ENCODE results near the gene PAM.

PAM gene

DNA sequence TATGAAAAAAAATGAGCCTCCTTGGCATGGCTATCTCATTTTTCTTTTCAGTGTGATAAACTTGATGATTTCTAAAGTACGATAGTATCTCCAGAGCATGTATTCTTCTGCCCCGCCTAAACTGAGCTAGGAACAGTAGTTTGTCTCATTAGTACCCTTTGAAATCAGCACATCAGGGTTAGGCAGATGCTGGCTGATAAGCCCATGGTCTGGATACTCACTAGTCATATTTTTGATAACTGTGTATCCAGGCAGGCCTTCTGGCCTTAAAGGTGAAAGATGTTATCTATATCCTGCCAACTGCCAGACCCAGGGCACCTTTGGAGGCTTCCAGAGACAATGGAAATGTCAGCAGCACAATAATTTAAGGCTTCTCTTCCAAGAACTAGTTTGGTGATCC is 261.1 kb downstream of the PAM start (continued):
- no peak for TF ChIP-seq GLIS3 (CRISPR knock-in tag; IDR thresholded peaks at IDR 0.05)
- no peak for TF ChIP-seq TOX (CRISPR knock-in tag; IDR thresholded peaks at IDR 0.05; ENCODE audit: borderline replicate concordance)
- TF ChIP-seq TCF4 (CRISPR knock-in tag; IDR thresholded peaks at IDR 0.05; ENCODE audit: borderline replicate concordance) = no peak
- no peak for TF ChIP-seq ESRRG (CRISPR knock-in tag; IDR thresholded peaks at IDR 0.05)

DNA sequence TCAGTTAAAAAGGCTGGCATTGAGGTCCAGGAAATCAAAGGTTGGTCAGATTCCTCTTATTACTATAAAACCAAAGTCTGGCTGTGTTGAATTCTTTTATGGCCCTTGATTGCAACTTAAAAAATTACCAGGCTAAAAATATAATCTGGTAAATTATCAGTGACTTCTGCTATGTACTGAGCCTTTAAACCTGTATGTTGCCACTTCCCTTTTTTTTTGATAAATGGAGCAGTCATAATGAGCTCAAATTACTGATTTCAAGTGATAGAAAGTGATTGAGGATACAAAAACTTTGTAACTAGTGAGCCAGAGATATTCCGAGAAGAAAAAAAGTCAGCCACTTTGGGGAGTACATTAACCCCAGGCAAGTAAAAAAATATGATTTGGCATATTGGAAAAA is 264.7 kb downstream of the PAM start:
- TF ChIP-seq, protein P1, sequence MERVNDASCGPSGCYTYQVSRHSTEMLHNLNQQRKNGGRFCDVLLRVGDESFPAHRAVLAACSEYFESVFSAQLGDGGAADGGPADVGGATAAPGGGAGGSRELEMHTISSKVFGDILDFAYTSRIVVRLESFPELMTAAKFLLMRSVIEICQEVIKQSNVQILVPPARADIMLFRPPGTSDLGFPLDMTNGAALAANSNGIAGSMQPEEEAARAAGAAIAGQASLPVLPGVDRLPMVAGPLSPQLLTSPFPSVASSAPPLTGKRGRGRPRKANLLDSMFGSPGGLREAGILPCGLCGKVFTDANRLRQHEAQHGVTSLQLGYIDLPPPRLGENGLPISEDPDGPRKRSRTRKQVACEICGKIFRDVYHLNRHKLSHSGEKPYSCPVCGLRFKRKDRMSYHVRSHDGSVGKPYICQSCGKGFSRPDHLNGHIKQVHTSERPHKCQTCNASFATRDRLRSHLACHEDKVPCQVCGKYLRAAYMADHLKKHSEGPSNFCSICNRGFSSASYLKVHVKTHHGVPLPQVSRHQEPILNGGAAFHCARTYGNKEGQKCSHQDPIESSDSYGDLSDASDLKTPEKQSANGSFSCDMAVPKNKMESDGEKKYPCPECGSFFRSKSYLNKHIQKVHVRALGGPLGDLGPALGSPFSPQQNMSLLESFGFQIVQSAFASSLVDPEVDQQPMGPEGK (CRISPR knock-in tag; IDR thresholded peaks at IDR 0.05; ENCODE audit: borderline replicate concordance) = no peak
- TF ChIP-seq GLIS3 (CRISPR knock-in tag; IDR thresholded peaks at IDR 0.05) (no peak), OSR1 (CRISPR knock-in tag; IDR thresholded peaks at IDR 0.05) (no peak), ZNF70 (CRISPR knock-in tag; IDR thresholded peaks at IDR 0.05) (no peak), ZNF565 (CRISPR knock-in tag; conservative IDR thresholded peaks at IDR 0.05; ENCODE audit: low read depth) (no peak), ESRRG (CRISPR knock-in tag; IDR thresholded peaks at IDR 0.05) (no peak), ISL1 (CRISPR knock-in tag; IDR thresholded peaks at IDR 0.05) (no peak)
- TF ChIP-seq, protein P2, sequence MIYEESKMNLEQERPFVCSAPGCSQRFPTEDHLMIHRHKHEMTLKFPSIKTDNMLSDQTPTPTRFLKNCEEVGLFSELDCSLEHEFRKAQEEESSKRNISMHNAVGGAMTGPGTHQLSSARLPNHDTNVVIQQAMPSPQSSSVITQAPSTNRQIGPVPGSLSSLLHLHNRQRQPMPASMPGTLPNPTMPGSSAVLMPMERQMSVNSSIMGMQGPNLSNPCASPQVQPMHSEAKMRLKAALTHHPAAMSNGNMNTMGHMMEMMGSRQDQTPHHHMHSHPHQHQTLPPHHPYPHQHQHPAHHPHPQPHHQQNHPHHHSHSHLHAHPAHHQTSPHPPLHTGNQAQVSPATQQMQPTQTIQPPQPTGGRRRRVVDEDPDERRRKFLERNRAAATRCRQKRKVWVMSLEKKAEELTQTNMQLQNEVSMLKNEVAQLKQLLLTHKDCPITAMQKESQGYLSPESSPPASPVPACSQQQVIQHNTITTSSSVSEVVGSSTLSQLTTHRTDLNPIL (CRISPR knock-in tag; IDR thresholded peaks at IDR 0.05; ENCODE audit: low read depth) = no peak
- no peak for ATAC-seq

DNA sequence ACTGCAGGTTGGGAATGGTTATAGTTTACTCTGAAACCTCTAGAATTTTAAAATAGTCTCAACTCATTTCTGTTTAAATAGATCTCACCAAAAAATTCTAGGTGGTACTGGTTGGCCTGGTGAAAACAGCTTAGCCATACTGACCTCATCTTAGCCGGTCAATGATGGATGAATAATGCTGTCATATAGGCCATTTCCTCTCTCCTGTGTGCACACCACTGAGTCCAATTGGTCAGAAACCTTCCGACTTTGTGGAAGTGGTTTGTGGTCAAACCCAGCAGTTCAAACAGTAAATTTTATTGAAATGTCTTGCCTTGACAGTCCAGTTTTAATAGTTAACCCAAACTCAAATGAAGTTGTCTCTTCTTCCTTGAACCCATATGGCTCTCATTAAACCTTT is 266.2 kb downstream of the PAM start:
- ATAC-seq = no peak

DNA sequence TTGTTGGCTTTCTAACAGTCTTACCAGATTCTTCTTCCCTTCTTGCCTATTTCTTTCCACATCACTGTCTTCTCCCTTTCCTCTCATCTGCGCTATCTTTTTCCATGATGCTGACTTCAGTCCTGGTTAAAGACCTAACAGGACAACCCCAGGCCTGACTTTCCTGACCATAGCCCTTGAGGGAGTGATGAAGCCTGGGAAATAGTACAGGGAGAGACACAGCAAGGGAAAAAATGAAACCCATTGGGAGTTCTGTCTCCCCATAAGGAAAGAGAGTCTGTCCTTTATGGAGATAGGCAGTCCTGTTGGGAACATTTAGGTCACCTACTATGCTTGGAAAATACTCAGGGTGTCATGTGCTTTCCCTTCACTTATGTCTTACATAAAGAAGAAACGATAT is 272.2 kb downstream of the PAM start:
- no peak for ATAC-seq
- TF ChIP-seq CSDC2 (CRISPR knock-in tag; IDR thresholded peaks at IDR 0.05) = no peak
- TF ChIP-seq BACH2 (CRISPR knock-in tag; IDR thresholded peaks at IDR 0.05; ENCODE audit: borderline replicate concordance) = no peak
- TF ChIP-seq SNAI2 (CRISPR knock-in tag; IDR thresholded peaks at IDR 0.05) = no peak
- TF ChIP-seq, protein P3, sequence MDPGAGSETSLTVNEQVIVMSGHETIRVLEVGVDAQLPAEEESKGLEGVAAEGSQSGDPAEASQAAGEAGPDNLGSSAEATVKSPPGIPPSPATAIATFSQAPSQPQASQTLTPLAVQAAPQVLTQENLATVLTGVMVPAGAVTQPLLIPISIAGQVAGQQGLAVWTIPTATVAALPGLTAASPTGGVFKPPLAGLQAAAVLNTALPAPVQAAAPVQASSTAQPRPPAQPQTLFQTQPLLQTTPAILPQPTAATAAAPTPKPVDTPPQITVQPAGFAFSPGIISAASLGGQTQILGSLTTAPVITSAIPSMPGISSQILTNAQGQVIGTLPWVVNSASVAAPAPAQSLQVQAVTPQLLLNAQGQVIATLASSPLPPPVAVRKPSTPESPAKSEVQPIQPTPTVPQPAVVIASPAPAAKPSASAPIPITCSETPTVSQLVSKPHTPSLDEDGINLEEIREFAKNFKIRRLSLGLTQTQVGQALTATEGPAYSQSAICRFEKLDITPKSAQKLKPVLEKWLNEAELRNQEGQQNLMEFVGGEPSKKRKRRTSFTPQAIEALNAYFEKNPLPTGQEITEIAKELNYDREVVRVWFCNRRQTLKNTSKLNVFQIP (CRISPR knock-in tag; IDR thresholded peaks at IDR 0.05; ENCODE audit: borderline replicate concordance, low read depth) = no peak
- TF ChIP-seq, protein P4, sequence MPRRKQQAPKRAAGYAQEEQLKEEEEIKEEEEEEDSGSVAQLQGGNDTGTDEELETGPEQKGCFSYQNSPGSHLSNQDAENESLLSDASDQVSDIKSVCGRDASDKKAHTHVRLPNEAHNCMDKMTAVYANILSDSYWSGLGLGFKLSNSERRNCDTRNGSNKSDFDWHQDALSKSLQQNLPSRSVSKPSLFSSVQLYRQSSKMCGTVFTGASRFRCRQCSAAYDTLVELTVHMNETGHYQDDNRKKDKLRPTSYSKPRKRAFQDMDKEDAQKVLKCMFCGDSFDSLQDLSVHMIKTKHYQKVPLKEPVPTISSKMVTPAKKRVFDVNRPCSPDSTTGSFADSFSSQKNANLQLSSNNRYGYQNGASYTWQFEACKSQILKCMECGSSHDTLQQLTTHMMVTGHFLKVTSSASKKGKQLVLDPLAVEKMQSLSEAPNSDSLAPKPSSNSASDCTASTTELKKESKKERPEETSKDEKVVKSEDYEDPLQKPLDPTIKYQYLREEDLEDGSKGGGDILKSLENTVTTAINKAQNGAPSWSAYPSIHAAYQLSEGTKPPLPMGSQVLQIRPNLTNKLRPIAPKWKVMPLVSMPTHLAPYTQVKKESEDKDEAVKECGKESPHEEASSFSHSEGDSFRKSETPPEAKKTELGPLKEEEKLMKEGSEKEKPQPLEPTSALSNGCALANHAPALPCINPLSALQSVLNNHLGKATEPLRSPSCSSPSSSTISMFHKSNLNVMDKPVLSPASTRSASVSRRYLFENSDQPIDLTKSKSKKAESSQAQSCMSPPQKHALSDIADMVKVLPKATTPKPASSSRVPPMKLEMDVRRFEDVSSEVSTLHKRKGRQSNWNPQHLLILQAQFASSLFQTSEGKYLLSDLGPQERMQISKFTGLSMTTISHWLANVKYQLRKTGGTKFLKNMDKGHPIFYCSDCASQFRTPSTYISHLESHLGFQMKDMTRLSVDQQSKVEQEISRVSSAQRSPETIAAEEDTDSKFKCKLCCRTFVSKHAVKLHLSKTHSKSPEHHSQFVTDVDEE (CRISPR knock-in tag; IDR thresholded peaks at IDR 0.05) = no peak
- no peak for TF ChIP-seq ISL1 (CRISPR knock-in tag; IDR thresholded peaks at IDR 0.05)
- TF ChIP-seq ZNF8 (CRISPR knock-in tag; IDR thresholded peaks at IDR 0.05) = no peak
- TF ChIP-seq TCF4 (CRISPR knock-in tag; IDR thresholded peaks at IDR 0.05; ENCODE audit: borderline replicate concordance) = no peak

More for the DNA sequence above, 266.2 kb downstream of the PAM start:
- TF ChIP-seq, protein P3 (CRISPR knock-in tag; IDR thresholded peaks at IDR 0.05; ENCODE audit: borderline replicate concordance, low read depth) = no peak
- TF ChIP-seq ZNF70 (CRISPR knock-in tag; IDR thresholded peaks at IDR 0.05) (no peak), PPARA (CRISPR knock-in tag; IDR thresholded peaks at IDR 0.05; ENCODE audit: borderline replicate concordance) (no peak), TCF4 (CRISPR knock-in tag; IDR thresholded peaks at IDR 0.05; ENCODE audit: borderline replicate concordance) (no peak), ESRRG (CRISPR knock-in tag; IDR thresholded peaks at IDR 0.05) (no peak), OSR1 (CRISPR knock-in tag; IDR thresholded peaks at IDR 0.05) (no peak), RARB (CRISPR knock-in tag; IDR thresholded peaks at IDR 0.05) (no peak)
- TF ChIP-seq, protein P4 (CRISPR knock-in tag; IDR thresholded peaks at IDR 0.05) = no peak
- TF ChIP-seq, protein P1 (CRISPR knock-in tag; IDR thresholded peaks at IDR 0.05; ENCODE audit: borderline replicate concordance) = no peak

Data from SK-N-SH treated with all-trans-retinoic acid at 6 μM for 48 hours (cell line).